ENCODE data around the gene GNAS.

Gene GNAS

GRCh38 chr20:58811334-58811733, 41.2 kb upstream of the GNAS start:
- no peak for DNase-seq (ENCODE audit: low read depth, low spot score)
- no peak for TF ChIP-seq CTCF (IDR thresholded peaks at IDR 0.05; ENCODE audit: insufficient read depth, low read length, missing control alignments)
- CTCF ChIA-PET: interaction anchor here (1.0 kb wide), 1 partner anchor 28 kb away, joined by 3 read pairs; no protein-coding TSS in a partner anchor

GRCh38 chr20:58813369-58813768, 39.1 kb upstream of the GNAS start:
- no peak for DNase-seq (ENCODE audit: low read depth, low spot score)
- ChIA-PET CTCF (no interaction called here), POLR2A (no interaction called here)
- H3K4me3 ChIP-seq (ENCODE audit: low read depth, low read length): no peak overlapping the region
- TF ChIP-seq CTCF (IDR thresholded peaks at IDR 0.05; ENCODE audit: insufficient read depth, low read length, missing control alignments): no peak

More at GRCh38 chr20:58811334-58811733, 41.2 kb upstream of the GNAS start:
- POLR2A ChIA-PET: no interaction called here
- H3K4me3 ChIP-seq (ENCODE audit: low read depth, low read length): no peak overlapping the region

GRCh38 chr20:58815448-58815847, 37.1 kb upstream of the GNAS start:
- ChIA-PET POLR2A (no interaction called here), CTCF (interaction anchor here (1.0 kb wide), 1 partner anchor 25 kb away, joined by 3 read pairs; no protein-coding TSS in a partner anchor)
- H3K4me3 ChIP-seq (ENCODE audit: low read depth, low read length): no peak overlapping the region
- TF ChIP-seq CTCF (IDR thresholded peaks at IDR 0.05; ENCODE audit: insufficient read depth, low read length, missing control alignments): no peak
- no peak for DNase-seq (ENCODE audit: low read depth, low spot score)

- no peak for TF ChIP-seq CTCF (IDR thresholded peaks at IDR 0.05; ENCODE audit: insufficient read depth, low read length, missing control alignments)
- no peak for DNase-seq (ENCODE audit: low read depth, low spot score)
- POLR2A ChIA-PET: no interaction called here
- CTCF ChIA-PET: interaction anchor here (1.0 kb wide), 1 partner anchor 24 kb away, joined by 3 read pairs; no protein-coding TSS in a partner anchor
- H3K4me3 ChIP-seq (ENCODE audit: low read depth, low read length): no peak overlapping the region
Observed at GRCh38 chr20:58816051-58816450, 36.5 kb upstream of the GNAS start.

- ChIA-PET POLR2A (no interaction called here), CTCF (no interaction called here)
- TF ChIP-seq CTCF (IDR thresholded peaks at IDR 0.05; ENCODE audit: insufficient read depth, low read length, missing control alignments): no peak
- DNase-seq (ENCODE audit: low read depth, low spot score): no peak
- H3K4me3 ChIP-seq (ENCODE audit: low read depth, low read length): no peak overlapping the region
Observed at GRCh38 chr20:58816957-58817651, 35.4 kb upstream of the GNAS start.

- DNase-seq (ENCODE audit: low read depth, low spot score): no peak
- TF ChIP-seq CTCF (IDR thresholded peaks at IDR 0.05; ENCODE audit: insufficient read depth, low read length, missing control alignments): no peak
- no peak overlapping the region for H3K4me3 ChIP-seq (ENCODE audit: low read depth, low read length)
- ChIA-PET CTCF (interaction anchor here (1.0 kb wide), 1 partner anchor 336 kb away, joined by 4 read pairs; no protein-coding TSS in a partner anchor), POLR2A (interaction anchor here (0.6 kb wide), 1 partner anchor 52 kb away, joined by 3 read pairs; no protein-coding TSS in a partner anchor)
Observed at GRCh38 chr20:58817748-58818147, 34.8 kb upstream of the GNAS start.
